Fibroblast of skin of right quadriceps (primary cell): ENCODE results near the gene RAP1GAP.
"Not testable (repeated sequence)": the region's sequence is repeated elsewhere in the genome, so short reads cannot be mapped to it uniquely, and the experiment has no call there.

Experiments
- DNase-seq: peaks from one replicate; pipeline ENCODE4 v3.0.0-alpha.2; 2013

Gene RAP1GAP

GRCh38 chr1:21674957-21675356 lies 5.8 kb upstream of the RAP1GAP start:
- no peak for DNase-seq

- not testable (repeated sequence) for DNase-seq
Observed at GRCh38 chr1:21673853-21674252, 4.7 kb upstream of the RAP1GAP start.

GRCh38 chr1:21673277-21673780 lies 4.2 kb upstream of the RAP1GAP start:
- peak; percentile 77 for DNase-seq

- DNase-seq, result peak; percentile 57
Observed at GRCh38 chr1:21672478-21673276, 3.5 kb upstream of the RAP1GAP start.

- DNase-seq, result no peak
Observed at GRCh38 chr1:21671915-21672314, 2.8 kb upstream of the RAP1GAP start.

GRCh38 chr1:21670956-21671902 lies 2.1 kb upstream of the RAP1GAP start:
- DNase-seq, result no peak

- no peak for DNase-seq
Observed at GRCh38 chr1:21670059-21670881, 1.1 kb upstream of the RAP1GAP start.

GRCh38 chr1:21668951-21669257 lies 253 bp downstream of the RAP1GAP start:
- DNase-seq, result no peak

GRCh38 chr1:21668232-21668950 lies 766 bp downstream of the RAP1GAP start:
- DNase-seq, result no peak

- no peak for DNase-seq
Observed at GRCh38 chr1:21667348-21668231, 1.6 kb downstream of the RAP1GAP start.

- DNase-seq, result no peak
Observed at GRCh38 chr1:21666576-21667320, 2.4 kb downstream of the RAP1GAP start.

- DNase-seq, result no peak
Observed at GRCh38 chr1:21665711-21666575, 3.2 kb downstream of the RAP1GAP start.

- no peak for DNase-seq
Observed at GRCh38 chr1:21664806-21665588, 4.2 kb downstream of the RAP1GAP start.

GRCh38 chr1:21663951-21664805 lies 5.0 kb downstream of the RAP1GAP start:
- DNase-seq, result no peak

- no peak for DNase-seq
Observed at GRCh38 chr1:21663248-21663950, 5.8 kb downstream of the RAP1GAP start.

- DNase-seq, result no peak
Observed at GRCh38 chr1:21662426-21663247, 6.5 kb downstream of the RAP1GAP start.
